Breast epithelium (tissue), 3 donors: ENCODE data around the gene ANXA2R.

ENCODE experiments used
- CTCF ChIP-seq, 3 donors: fragments of 450-650 bp; IDR thresholded peaks; one replicate each; pipeline ENCODE4 v1.5.1; 2016 to 2017; ENCODE audit warnings: antibody characterized with exemption in 3 of 3, mild to moderate bottlenecking in 3 of 3, moderate library complexity in 3 of 3
- POLR2A ChIP-seq: fragments of 450-650 bp; IDR thresholded peaks from one replicate; pipeline ENCODE4 v1.6.1; 2016; ENCODE audit warnings: antibody characterized with exemption, mild to moderate bottlenecking, moderate library complexity
- POLR2AphosphoS5 ChIP-seq, 3 donors: sonication (generic); formaldehyde crosslinking; IDR thresholded peaks; one replicate each; pipeline ENCODE4 v1.6.1; 2017; ENCODE audit warnings: antibody characterized with exemption in 3 of 3

GRCh38 chr5:42995360-42995751 is 44.8 kb downstream of the ANXA2R start:
- TF ChIP-seq CTCF (IDR thresholded peaks at IDR 0.05) = no peak
- no peak for TF ChIP-seq POLR2AphosphoS5 (IDR thresholded peaks at IDR 0.05)
- TF ChIP-seq POLR2A = no peak
